Epidermal melanocyte (primary cell): ENCODE results near the gene CNGA3.
A peak's percentile ranks its signal among the peaks of the same experiment; 100 is the strongest.

Experiments used
- DNase-seq: peaks from one replicate; pipeline ENCODE4 v3.0.0; 2011; ENCODE audit warnings: low spot score; ENCODE audit not compliant: insufficient read length

The CNGA3 gene

DNA sequence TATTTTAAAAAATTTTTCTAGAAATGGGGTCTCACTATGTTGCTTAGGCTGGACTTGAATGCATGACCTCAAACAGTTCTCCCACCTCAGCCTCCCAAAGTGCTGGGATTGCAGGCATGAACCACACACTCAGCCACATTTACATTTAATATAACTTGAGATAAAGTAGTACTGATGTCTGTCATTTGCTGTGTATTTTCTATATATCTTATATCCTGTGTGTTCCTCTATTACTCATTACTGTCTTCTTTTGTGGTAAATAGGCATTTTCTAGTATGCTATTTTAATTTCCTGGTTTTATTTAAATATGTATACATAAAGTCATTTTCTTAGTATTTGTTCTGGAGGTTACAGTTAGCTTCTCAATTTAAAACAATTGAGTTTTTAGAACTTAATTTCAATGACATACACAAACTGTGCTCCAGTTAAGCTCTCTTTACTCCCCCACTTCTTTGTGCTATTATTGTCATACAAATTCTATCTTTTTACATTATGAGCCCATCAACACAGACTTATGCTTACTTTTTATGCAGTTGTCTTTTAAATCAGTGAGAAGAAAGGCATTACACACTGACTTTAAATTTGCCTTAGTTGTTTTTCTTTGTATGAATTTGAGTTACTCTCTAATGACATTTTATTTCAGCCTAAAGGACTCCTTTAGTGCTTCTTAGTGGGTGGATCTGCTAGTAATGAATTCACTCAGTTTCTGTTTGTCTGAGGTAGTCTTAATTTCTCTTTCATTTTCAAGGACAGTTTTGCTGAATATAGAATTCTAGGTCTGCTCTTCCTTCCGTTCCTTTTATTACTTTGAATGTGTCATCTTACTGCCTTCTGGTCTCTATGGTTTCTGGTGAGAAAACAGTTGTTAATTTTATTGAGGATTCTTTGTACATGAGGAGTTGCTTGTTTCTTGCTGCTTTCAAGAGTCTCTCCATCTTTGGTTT lies 92.2 kb downstream of the CNGA3 start:
- DNase-seq = no peak

DNA sequence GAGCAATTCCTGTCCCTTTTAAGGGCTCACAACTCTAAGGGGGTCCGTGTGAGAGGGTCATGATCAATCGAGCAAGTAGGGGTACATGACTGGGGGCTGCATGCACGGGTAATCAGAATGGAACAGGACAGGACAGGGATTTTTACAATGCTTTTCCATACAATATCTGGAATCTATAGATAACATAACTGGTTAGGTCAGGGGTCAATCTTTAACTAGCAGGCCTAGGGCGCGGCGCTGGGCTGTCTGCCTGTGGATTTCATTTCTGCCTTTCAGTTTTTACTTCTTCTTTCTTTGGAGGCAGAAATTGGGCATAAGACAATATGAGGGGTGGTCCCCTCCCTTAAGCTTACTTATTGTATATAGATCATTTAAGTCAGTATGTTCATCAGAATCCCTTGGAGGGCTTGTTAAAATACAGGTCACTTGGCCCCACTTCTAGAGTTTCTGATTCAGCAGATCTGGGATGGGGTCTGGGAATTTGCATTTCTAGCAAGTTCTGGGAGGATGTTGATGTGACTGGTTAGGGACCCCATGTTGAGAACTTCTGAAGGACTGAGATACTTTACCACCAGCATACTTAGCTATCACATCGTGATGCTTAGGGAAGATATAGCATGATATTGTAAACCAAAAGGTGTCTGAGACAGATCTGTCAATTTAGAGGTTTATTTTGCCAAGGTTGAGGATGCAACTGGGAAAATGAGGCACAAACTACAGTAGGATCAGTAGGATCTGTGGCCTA lies 95.6 kb downstream of the CNGA3 start:
- no peak for DNase-seq

DNA sequence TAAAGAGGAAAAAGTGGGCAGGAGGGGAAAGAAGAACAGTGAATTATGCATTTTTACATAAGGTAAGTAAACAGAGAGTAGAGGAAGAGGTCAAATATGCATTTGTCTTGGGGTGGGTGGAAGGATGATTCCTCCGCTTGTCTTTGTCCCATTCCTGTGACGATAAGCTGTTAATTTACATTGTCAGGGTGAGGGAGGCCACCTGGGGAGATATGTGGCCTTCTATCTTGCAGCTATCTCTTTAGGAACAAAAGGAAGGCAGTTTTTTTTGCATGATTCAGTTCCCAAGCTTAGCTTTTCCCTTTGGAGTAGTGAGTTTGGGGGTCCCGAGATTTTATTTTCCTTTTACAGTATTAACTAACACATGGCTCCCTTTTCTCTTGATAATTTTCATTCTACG lies 96.2 kb downstream of the CNGA3 start:
- no peak for DNase-seq

DNA sequence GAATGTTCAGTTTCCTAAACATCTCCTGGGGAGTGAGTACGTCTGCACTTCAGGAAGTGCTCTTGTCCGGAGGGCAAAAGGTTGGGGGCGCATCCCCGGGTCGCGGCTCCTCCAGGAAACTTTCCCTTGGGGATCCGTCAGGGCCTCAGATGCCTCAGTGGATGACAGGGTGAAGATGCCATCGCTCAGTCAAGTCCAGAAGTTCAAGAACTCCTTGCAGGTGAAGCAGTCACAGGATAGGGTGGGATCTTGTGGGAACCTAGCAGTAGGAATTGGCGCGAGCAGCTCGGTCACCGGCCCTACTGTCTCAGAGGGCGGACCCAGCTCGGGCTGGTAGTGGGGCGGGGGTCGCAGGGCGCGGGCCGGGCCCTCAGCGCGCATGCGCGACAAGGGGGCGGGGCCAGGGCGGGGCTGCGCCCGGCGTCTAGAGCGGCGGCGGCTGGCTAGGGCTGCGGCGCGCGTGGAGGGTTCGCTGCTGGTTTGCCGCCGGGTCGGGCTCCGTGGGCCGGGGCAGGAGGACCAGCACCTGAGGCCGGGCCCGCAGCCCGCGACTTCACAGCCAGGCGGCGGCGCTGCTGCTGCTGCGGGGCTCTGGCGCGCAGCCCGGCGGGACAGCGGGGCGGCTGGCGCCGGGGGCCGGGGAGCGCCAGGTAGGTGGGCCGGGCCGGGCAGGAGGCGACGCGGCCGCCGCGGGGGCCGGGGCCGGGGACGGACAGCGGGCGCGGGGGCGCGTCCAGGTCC lies 98.3 kb downstream of the CNGA3 start, which contains the start of gene INPP4A:
TSS of gene INPP4A (plus strand) at position 423 of the 741 bp plus-strand sequence. CDS start 75,191 bp downstream, outside the sequence.
- DNase-seq = peak; percentile 74

DNA sequence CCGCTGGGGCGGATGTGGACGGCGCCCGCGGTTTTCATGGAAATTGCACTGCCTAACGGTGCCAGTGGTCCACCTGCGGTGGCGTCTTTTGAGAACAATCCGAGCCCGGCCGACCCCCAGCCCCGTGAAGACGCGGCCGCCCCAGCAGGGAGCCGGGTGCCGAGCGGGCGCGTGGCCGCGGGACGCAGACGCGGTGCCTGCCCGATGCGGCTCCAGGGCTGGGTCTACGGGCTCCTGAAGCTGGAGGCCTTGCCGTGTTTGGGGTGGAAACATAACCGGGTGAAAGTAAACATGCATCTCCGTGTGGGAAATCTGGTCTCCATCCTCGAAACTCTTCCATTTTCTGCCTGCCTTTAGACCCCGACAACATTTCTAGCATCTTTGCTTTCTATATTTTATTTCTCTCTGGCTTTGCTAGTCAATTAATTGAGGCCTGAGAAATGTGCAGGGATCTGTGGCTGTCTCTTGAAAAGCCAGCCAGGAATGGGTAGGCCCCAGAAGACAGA lies 99.0 kb downstream of the CNGA3 start:
- DNase-seq = no peak

DNA sequence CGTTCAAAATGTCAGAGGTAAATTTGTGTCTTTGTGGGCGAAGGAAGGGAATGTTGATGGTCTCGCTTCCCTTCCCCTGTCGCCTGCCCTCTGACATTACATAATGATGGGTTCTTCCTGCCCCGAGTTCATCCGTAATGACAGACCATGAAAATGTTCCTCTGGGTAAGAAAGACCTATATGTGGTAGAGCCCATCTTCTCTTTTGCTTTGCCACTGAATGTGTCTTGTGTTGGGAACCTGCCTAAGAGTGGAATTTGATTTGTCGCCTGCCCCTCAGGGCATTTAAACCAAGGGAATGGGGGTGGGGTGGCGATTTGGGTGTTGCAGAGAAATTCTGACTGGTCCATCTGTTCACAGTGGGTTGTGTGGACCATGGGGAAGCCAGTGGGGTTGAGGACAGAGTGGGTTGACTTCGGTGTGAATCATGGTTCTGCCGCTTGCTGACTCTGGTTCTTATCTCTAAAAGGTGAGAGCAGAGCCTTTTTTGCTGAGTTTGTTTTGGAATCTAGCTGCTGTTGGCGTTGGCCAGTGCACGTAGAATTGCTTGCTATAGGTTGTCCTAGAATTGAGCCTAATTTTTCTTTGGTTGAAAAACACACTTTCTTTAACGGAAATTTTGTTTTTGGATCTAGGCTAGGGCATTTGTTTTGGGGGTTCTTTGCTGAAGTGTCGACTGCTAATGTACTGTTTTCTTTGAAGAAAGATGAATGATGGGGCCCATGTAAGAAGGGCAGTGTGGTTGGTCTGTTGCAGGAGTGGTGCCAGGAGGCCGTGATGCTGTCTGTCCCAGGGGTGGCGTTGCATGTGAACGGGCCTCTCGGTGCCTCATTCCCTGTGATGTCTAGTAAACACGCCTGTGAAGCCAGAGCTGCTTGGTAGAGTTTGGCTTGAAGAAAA lies 99.7 kb downstream of the CNGA3 start:
- DNase-seq = no peak

DNA sequence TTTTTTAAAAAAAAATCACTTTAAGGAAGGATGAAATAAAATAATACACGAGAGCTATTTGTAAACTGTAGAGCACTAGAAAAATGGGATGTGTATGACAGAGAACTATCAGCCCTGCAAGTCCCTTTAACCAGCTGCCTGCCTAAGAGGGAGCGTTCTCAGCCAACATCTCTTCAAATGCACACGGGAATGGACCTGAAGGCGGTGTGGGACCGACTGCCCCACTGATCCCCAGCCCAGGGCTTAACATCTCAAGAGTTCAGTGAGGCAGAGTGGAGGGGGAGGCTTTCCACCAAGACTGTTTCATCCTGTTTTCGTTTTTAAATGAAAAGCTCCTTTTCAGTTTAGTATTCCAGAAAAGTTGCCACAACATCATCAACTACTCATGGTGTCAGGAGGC lies 100.6 kb downstream of the CNGA3 start:
- no peak for DNase-seq
